H1 (cell line): ENCODE measurements around the gene TSC2.

ENCODE experiments used
- EGR1 ChIP-seq: IDR thresholded peaks from 2 replicates; pipeline ENCODE4 v1.6.1; 2011; ENCODE audit warnings: low read depth, low read length, borderline replicate concordance
- JUND ChIP-seq: IDR thresholded peaks from 2 replicates; pipeline ENCODE4 v1.6.1; 2011; ENCODE audit warnings: mild to moderate bottlenecking, improper control_type of control experiment, low read length
- POLR2A ChIP-seq, 2 experiments: IDR thresholded peaks; 1 replicate in 1 of 2; 2 replicates in 1 of 2; pipeline ENCODE4 v1.6.1; 2011; ENCODE audit warnings: low read depth in 2 of 2, low read length in 2 of 2, mild to moderate bottlenecking in 2 of 2; ENCODE audit errors: control extremely low read depth in 1 of 2
- POLR2AphosphoS5 ChIP-seq: IDR thresholded peaks from 2 replicates; pipeline ENCODE4 v1.6.1; 2011; ENCODE audit warnings: low read depth, low read length
- RAD21 ChIP-seq, 2 experiments: IDR thresholded peaks in 1 of 2; conservative IDR thresholded peaks in 1 of 2; 2 replicates each; pipeline ENCODE4 v1.6.1; 2011; ENCODE audit warnings: low read depth in 2 of 2, low read length in 2 of 2, improper control_type of control experiment in 1 of 2, inconsistent platforms in 1 of 2, mild to moderate bottlenecking in 1 of 2, moderate library complexity in 1 of 2
- SP1 ChIP-seq: IDR thresholded peaks from 2 replicates; pipeline ENCODE4 v1.6.1; 2011; ENCODE audit warnings: low read depth, low read length
- TF ChIP-seq, protein P1 (sequence below), 3 experiments: IDR thresholded peaks; 1 replicate in 2 of 3; 2 replicates in 1 of 3; pipeline versions ENCODE4 v1.5.1 to v1.6.1; 2011; ENCODE audit warnings: low read length in 3 of 3, mild to moderate bottlenecking in 3 of 3, inconsistent platforms in 2 of 3, low read depth in 1 of 3, moderate library complexity in 1 of 3; ENCODE audit not compliant: insufficient read depth in 1 of 3; ENCODE audit errors: control extremely low read depth in 1 of 3

DNA sequence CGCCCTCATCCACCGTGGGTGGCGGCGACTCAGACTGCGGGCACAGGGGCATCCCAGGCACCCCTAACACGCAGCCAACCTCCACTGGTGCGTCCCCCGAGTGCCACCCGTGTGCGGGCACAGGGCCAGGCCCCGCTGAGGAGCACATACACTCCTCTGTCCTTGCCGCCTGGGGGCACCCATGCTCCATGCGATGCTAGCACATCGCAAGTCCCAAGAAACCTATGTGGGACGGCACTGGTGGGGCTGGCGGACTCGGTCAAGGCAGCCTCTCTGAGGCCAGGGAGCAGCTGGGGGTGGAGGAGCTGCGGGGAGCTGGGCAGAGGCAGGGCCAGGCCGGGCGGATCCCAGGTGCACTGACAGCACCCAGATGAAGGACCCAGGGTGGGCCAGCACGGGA, 42.1 kb upstream of the TSC2 start:
- TF ChIP-seq, protein P1, sequence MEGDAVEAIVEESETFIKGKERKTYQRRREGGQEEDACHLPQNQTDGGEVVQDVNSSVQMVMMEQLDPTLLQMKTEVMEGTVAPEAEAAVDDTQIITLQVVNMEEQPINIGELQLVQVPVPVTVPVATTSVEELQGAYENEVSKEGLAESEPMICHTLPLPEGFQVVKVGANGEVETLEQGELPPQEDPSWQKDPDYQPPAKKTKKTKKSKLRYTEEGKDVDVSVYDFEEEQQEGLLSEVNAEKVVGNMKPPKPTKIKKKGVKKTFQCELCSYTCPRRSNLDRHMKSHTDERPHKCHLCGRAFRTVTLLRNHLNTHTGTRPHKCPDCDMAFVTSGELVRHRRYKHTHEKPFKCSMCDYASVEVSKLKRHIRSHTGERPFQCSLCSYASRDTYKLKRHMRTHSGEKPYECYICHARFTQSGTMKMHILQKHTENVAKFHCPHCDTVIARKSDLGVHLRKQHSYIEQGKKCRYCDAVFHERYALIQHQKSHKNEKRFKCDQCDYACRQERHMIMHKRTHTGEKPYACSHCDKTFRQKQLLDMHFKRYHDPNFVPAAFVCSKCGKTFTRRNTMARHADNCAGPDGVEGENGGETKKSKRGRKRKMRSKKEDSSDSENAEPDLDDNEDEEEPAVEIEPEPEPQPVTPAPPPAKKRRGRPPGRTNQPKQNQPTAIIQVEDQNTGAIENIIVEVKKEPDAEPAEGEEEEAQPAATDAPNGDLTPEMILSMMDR (IDR thresholded peaks at IDR 0.05; ENCODE audit: control extremely low read depth in 1 of 3, insufficient read depth in 1 of 3, low read depth in 1 of 3, low read length in 3 of 3), result peak in 2 of 3 experiments; percentile 50; a peak in 3 of 4 replicates
- TF ChIP-seq JUND (no peak), POLR2AphosphoS5 (no peak), EGR1 (no peak), SP1 (no peak), POLR2A (IDR thresholded peaks at IDR 0.05; ENCODE audit: control extremely low read depth in 1 of 2, low read depth in 2 of 2, low read length in 2 of 2) (no peak), RAD21 (IDR thresholded peaks at IDR 0.05 in 1 of 2, conservative IDR thresholded peaks at IDR 0.05 in 1 of 2; ENCODE audit: low read depth in 2 of 2, low read length in 2 of 2) (peak; percentile 67 to 76)
